Measurements from ENCODE around the gene CREB1. TPM values are rescaled to one million over a fixed set of nuclear protein-coding genes. Genes with fewer than 3 reads are reported as not detected.
"Not testable (repeated sequence)": the region's sequence is repeated elsewhere in the genome, so short reads cannot be mapped to it uniquely, and the experiment has no call there.

Gene CREB1
- total RNA-seq, 1 donor from 2014 or later, result 109 TPM

DNA sequence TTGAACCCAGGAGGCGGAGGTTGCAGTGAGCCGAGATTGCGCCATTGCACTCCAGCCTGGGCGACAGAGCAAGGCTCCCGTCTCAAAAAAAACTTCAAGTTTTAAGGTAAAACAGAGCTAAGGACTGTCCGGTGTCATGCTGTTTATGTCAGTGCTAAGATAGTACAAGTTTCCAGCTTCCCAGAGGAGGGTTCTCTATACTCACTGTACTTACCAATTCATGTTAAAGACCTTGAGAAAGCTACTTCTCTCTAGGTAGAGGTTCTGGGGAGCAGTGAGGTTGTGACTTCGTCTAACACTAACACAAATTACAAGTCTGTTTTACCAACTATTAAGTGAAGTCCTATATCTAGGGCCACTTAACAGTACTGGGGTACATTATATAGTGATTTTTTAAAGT is 76.6 kb downstream of the CREB1 start:
- DNase-seq (ENCODE audit: low spot score in 2 of 2) (no peak), FAIRE-seq (no peak)

DNA sequence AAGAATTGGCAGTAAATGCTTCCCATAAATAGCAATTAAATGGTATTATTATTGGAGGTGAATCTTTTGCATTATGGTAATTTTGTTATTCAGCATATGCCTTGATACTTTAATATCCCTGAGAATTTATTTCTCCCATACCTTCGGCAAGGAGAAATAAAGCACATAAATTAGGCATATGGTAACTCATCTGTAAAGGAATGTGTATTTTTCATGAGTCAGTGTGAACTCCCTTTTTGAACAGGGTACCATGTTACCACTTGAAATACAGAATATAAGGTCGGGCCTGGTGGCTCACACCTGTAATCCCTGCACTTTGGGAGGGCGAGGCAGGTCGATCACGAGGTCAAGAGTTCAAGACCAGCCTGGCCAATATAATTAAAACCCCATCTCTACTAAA is 77.1 kb downstream of the CREB1 start:
- DNase-seq (ENCODE audit: low spot score in 2 of 2) (no peak), FAIRE-seq (no peak)

DNA sequence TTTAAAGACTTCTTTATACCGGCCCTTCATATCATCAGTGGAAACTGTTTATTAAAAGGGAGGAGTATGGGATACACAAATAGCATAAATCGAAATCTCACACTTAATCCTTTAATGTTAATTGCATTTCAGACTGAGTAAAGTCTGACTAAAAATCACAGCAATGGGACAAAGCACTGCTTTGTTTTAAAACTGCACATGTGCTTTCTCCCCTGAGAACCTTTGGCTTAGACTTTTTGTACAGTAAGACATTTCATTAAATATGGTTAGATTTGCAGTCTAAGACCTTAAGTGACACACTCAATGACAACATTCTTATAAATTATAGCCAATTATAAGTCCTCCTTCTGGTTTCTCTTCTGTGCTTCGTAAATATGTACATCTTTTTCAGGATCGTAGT is 83.0 kb downstream of the CREB1 start:
- FAIRE-seq (no peak), DNase-seq (ENCODE audit: low spot score in 2 of 2) (no peak)

DNA sequence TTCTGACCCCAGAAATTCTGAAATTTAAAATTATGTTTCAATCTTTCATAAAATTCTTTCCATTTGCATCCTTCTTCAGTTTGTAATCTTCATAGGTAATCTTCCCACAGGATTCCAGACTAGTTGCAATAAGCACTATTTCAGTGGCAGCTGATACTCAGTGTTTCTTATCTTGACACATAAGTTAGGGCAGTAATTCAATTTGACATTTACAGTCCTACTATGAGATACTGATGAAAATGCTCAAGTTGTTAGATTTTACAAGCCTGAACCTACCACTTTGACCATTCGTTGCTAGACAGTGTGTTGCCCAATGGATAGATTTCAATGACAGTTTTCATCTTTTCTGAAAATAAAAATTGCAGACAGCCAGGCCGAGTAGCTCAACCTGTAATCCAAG is 85.1 kb downstream of the CREB1 start:
- FAIRE-seq, result no peak
- no peak for DNase-seq (ENCODE audit: low spot score in 2 of 2)

DNA sequence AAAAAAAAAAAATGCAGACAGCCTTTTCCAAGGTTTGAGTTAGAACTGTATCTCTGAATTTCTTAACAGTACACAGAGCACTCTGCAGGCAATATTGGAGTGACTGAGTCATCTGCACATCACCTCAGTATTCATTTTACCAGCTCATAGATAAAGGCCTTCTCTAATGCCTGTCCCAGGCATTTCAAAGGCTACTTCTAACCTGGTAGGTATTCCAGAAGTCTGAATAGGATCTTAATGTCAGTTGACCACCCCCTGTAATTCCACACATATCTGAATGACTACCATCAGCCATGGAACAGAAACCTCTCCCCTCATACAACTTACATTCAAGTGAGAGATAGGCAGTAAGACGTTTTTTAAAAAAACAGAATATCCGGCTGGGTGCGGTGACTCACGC is 86.4 kb downstream of the CREB1 start:
- FAIRE-seq, result no peak
- DNase-seq (ENCODE audit: low spot score in 2 of 2), result no peak

DNA sequence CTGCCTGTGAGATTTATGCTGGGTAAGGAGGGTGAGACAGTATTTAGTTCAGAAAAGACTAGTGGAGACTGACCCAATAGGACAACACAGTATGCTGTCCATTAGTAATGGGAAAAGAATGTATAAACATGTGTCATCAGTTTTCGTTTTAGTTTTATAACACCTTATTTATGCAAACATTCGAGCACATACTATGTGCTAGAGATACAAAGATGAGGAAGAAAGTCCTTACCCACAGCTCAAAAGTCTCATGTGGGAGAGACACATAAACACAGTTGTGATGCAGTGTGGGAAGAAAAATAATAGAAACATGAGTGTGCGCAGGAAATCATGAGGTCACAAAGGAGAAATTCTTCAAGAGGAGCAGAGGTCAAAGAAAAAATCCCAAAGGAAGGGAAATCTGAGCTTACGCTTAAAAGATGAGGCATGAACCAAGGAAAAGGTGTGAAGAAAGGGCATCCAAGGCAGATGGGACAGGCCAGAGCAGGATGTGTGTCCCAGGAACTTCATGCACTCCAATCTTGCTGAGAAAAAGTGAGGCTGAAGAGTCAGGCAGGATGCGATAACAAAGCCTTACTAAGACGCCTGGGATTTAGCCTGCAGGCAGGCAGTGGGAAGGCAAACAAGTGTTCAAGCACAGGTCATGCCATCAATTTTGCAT is 87.4 kb downstream of the CREB1 start:
- FAIRE-seq (no peak), DNase-seq (ENCODE audit: low spot score in 2 of 2) (no peak)

DNA sequence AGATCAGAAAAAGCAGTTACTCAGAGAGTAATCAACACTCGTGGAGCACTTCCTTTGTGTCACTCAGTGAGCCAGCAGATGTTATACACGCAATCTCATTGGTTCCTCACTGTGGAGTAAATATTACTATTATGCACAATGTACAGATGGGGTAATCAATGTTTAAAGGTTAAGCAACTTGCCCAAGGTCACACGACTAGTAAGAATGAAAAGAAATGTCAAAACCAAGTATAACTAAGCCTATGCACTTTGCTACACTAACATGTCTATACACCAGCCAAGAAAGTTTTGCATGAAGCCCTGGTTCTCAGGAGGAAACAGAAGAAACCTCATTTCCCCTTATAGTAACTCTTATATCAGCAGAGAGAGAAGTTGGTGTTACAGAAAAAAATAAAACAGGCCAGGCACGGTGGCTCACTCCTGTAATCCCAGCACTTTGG is 90.0 kb downstream of the CREB1 start:
- DNase-seq (ENCODE audit: low spot score in 2 of 2) (no peak), FAIRE-seq (no peak)

DNA sequence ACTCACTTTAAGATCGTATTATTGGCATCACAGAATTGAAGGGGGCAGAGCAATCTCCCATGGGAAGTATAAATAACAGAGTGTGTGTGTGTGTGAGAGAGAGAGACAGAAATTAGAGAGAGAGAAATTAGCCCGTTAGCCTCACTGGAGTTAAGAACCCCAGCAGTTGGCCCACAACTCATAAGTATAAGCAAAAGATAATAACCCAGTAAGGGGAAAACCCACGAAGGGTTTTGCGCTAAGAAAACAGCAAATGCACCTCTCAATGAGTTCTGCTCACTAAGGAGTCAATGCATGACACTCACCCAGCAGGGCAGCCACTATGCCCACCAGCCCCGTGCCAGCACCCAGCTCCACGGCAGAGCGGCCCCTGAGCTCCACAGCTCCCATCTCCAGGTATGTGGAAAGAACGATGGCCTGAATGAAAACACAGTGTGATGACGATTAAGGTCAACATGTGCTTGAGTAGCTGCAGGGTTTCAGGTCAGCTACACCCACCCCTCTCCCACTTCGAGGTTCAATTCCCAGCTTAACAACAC is 91.8 kb downstream of the CREB1 start:
- DNase-seq (ENCODE audit: low spot score in 2 of 2), result no peak
- no peak for FAIRE-seq

DNA sequence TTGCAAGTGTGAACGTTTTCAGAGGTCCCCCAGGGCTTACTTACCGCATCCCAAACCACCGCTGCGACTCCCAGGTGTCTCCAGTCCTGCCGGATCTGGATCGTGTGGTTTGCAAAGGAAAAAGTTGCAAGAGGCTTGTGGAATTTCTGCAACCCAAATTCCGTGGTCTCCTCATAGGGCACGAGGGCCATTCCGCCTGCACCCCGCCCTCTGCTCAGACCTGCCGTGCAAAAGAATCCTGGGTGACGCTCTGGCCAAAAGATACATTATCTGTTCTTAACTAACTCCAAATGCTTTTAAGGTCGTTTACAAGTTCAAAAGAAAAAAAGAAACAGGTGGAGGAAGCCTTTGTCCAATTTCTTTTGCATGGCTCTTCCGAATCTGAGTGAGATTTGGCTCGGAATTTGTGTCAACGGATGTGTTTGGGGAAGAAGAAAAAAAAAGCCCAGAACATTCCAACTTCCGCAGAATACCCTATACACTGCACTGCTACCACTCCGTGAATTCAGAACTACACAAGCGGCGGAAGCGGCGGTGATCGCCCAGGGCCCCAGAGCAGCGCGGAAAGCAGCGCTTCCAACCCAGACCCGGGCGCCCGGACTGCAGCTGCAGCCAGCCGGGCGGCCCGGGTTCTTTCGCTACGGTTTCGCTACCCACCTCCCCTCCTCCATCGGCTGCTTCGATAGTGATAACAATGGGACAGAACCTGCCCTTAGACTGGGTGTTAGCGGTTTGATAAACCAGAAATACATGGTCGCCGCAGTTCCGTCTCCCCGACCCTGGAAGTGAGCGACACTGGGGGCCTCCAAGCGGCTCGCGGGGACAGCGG is 94.6 kb downstream of the CREB1 start:
- DNase-seq (ENCODE audit: low spot score in 2 of 2), result peak; percentile 44 to 52
- FAIRE-seq, result no peak

DNA sequence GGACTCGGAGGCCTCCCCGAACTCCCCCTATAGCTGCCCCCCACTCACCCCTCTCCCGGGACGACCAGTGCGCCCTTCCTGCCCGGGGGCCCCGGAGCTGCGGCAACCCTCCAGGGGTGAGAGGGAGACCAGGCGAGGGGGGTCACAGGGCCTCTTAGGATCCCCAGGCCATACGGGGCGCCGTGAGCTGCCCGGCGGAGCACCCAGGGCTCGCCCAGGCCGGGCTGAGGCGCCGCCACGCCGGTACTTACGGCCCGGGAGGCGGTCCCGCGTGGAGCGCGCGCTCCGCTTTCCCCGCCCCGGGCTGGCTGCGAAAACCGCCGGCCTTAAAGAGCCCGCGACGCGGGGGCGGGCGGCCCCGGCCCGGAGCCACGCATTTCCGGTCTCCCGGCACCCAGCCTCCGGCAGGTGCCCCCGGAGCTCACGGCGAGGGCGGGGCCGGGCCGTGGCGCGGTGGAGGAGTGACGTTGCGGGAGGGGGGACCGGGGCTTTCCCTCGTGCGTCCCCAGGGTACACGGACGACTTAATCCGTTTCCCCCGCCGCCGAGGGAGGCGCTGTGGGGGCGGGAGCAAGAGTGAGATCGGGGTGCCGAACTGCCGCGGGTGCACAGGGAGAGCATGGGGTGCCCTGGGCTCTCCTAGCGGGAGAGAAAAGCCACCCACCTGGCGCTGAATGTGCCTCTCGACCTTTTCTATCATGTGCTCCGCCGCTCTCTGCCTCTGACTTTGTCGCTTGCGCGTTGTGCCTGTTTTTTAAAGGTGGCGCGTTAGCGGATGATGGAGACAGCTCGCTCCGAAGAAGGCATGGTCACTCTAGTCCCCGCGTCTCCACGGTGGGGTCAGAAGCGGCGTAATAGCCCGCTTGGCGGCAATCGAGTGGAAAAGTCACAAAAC is 95.5 kb downstream of the CREB1 start, which contains the start of gene METTL21A:
Gene METTL21A (minus strand): TSS at position 381 of the 894 bp plus-strand sequence. CDS start 1,019 bp downstream, outside the sequence.
- no peak for FAIRE-seq
- peak; percentile 92 to 95 for DNase-seq (ENCODE audit: low spot score in 2 of 2)

DNA sequence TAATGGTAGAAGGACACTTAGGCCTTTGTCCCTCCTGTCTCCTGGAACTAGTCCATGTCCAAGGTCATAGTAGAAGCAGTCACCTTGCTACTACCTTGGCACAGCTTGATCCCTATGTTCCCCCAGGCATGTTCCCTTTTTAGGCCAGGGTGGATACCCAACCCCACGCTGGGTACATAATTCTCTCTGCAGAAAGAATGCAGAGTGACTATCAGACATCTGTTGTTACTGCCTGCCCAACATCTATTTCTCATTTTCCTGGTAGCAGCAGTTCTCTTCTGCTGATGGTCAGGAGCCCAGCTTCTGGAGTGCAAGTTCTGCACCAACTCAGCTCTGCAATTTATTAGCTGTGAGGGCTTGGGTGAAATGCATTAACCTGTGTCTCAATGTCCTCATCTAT is 99.8 kb downstream of the CREB1 start:
- FAIRE-seq (no peak), DNase-seq (ENCODE audit: low spot score in 2 of 2) (no peak)

DNA sequence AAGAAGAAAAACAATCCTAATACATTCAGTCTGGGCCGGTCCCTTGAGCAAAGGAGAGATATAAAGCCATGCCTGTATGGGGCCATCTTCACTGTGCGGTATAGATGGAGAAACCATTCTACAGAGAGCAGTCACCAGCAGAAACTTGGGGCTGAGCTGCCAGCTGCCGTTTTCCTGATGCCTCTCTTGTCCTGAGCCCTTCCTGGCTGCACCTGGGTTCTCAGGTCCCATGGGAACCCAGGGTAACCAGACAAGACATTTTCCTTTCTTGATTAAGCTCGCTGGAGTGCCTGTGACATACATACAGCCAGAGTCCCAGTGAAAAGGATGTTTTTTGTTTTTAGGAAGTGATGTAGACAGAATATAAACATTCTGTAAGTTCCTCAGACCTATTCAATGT is 100.7 kb downstream of the CREB1 start:
- no peak for FAIRE-seq
- DNase-seq (ENCODE audit: low spot score in 2 of 2), result no peak

DNA sequence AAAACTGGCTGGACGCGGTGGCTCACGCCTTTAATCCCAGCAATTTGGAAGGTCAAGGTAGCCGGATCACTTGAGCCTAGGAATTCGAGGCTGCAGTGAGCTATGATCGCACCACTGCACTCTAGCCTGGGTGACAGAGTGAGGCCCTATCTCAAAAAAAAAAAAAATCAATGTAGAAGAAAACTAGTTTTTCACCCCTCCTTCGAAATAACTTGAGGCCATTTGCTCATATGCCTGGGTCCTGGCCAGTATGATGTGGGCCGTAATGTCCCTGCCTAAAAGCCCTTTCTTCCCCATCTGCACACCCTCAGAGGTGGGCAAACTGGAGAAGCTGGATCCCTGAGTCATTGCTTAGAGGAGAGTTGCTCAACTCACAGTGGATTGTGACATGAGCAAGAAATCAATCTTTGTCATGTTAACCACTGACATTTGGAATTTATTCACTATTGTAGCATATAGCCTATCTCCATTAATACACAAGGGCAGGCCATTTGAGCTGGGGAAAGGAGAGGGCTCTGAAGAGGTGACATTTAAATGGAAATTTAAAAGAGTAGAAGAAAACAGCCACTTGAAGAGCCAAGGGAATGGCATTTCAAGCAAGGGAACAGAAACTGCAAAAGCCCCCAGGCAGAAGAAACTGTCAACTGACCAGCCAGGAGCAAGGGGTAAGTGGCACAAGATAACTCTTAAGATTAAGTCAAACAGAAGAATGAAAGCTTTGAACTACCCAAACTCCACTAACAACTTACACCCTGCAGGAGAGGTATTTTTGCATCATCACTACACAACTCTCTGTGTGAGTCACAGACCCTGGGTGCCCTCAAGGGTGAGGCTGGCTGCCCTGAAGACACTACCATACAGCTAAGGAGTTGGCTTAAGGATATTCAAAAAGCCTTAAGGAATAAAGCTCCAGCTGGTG is 103.1 kb downstream of the CREB1 start:
- FAIRE-seq, result no peak

DNA sequence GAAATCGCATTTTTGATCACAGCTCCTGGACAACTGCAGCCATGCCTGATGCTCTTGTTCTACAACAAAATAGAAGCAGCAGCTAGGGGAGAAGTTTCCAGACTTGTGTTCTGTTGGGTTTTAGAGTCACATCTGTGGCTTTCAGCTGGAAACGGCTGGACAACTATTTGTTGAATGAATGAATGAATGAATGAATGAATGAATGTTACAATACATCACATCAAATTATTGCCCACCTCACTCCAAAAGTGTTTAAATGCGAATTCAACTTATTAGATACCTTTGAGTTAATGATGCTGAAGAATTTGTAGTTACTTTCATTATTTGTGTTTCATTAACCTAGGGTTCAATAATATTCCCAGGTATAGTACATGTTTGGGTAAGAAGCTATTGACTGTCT is 103.9 kb downstream of the CREB1 start:
- FAIRE-seq (no peak), DNase-seq (ENCODE audit: low spot score in 2 of 2) (no peak)

More for the DNA sequence above, 103.1 kb downstream of the CREB1 start:
- DNase-seq (ENCODE audit: low spot score in 2 of 2), result no peak

DNA sequence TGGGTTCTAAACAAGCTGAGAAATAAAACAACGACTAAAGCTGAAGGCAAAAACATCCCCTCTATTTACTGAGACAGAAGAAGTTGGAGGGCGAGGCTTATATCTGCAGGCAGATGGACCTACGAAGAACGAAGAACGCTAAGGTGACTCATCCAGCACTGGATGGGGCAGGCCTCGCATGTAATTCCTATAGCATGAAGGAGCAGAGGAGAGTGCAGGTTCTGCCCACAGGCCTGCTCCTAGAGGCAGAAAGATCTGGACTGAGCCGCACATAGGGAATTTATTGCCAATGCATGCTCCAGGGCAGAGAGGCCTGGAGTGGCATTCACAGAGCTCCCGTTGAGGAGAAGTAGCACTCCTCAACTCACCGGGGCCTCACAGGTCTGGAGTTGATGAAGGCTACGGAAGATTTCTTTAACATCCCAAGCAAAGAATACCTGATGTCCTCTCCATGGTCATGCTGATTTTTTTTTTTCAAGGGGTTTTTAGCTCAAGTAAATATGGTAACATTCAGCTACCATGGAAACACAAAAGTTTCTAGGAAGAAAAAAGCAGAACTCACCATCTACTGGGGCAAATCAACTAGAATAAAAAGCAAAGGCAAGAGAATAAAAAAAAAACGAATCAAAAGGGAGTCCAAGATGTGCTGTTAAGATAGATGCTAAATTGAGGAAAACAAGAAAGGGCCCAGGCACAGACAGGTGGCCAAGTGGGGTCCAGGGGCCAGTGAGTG is 105.9 kb downstream of the CREB1 start:
- FAIRE-seq, result no peak

DNA sequence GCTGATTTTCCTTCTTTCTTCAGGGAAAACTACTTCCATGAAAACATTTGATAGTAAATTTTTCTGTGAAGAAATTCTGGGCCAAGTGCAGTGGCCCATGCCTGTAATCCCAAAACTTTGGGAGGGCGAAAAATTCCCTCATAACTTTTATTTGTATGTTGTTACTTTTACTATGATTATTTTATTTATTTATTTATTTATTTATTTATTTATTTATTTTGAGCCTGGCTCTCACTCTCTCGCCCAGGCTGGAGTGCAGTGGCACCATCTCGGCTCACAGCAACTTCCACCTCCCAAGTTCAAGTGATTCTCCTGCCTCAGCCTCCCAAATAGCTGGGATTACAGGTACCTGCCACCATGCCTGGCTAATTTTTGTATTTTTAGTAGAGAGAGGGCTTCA is 109.5 kb downstream of the CREB1 start:
- DNase-seq (ENCODE audit: low spot score in 2 of 2); FAIRE-seq: not testable (repeated sequence)

More for the DNA sequence above, 105.9 kb downstream of the CREB1 start:
- no peak for DNase-seq (ENCODE audit: low spot score in 2 of 2)

DNA sequence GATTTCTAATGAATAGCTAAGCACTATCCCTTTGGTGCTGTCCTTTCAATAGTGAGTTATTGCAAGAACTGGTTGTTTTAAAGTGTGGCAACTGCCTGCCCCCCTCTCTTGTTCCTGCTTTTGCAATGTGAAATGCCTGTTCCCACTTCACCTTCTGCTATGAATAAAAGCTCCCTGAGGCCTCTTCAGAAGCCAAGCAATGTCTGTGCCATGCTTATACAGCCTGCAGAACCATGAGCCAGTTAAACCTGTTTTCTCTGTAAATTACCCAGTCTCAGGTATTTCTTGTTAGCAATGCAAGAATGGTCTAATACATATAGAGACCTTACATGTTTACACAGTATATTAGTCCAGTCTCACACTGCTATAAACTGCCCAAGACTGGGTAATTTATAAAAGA is 110.4 kb downstream of the CREB1 start:
- FAIRE-seq (no peak), DNase-seq (ENCODE audit: low spot score in 2 of 2) (no peak)

DNA sequence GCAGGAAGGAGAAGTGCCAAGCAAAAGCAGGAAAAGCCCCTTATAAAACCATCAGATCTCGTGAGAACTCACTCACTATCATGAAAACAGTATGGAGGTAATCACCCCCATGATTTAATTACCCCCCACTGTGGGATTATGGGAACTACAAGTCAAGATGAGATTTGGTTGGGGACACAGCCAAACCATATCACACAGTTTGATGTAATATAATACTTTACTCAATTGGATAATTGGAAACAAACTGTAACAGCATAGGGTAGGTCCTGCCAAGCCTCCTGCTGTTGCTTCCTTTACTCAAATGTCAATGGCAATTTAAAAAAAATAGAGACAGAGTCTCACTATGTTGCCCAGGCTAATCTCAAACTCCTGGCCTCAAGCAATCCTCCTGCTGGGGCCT is 110.9 kb downstream of the CREB1 start:
- FAIRE-seq (no peak), DNase-seq (ENCODE audit: low spot score in 2 of 2) (no peak)

DNA sequence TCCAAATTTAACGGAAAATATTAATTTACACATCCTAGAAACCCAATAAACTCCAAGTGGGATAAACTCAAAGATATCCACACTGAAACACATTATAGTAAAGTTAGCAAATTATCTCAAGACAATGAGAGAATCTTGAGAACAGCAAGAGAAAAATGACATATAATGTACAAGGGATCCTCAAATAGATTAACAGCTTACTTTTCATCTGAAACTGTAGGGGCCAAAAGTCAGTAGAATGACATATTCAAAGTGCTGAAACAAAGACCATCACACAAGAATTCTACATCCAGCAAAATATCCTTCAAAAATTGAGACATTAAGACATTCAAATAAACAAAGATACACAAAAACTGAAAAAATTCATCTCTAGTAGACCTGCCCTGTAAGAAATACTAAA is 114.1 kb downstream of the CREB1 start:
- no peak for FAIRE-seq
- DNase-seq (ENCODE audit: low spot score in 2 of 2), result no peak

Measured in frontal cortex (tissue), 4 donors.